Suprapubic skin (tissue), 4 donors: ENCODE data around the gene RASGEF1C. TPM values are rescaled to one million over a fixed set of nuclear protein-coding genes. Genes with fewer than 3 reads are reported as not detected.

Experiments used
- DNase-seq, 2 donors: peaks; one replicate each; pipeline ENCODE4 v3.0.0-alpha.2; 2019; ENCODE audit warnings: low spot score in 2 of 2
- H3K27ac ChIP-seq: fragments of 200-600 bp; sonication (generic); one replicate; pipeline ENCODE4 v1.5.1; 2019
- H3K27me3 ChIP-seq: fragments of 200-600 bp; sonication (generic); one replicate; pipeline ENCODE4 v1.5.1; 2019
- H3K36me3 ChIP-seq: fragments of 200-600 bp; sonication (generic); one replicate; pipeline ENCODE4 v1.5.1; 2019
- H3K4me1 ChIP-seq: fragments of 200-600 bp; sonication (generic); one replicate; pipeline ENCODE4 v1.5.1; 2019
- H3K4me3 ChIP-seq: fragments of 200-600 bp; sonication (generic); one replicate; pipeline ENCODE4 v1.5.1; 2019; ENCODE audit warnings: mild to moderate bottlenecking
- H3K9me3 ChIP-seq: fragments of 200-600 bp; sonication (generic); one replicate; pipeline ENCODE4 v1.5.1; 2019
- CTCF ChIP-seq, 2 donors: fragments of 200-600 bp in 1 of 2; fragments of 450-650 bp in 1 of 2; sonication (generic) in 1 of 2; IDR thresholded peaks; one replicate each; pipeline ENCODE4 v1.5.1; 2016 to 2019; ENCODE audit warnings: antibody characterized with exemption in 2 of 2, mild to moderate bottlenecking in 1 of 2, moderate library complexity in 1 of 2
- EP300 ChIP-seq: sonication (generic); formaldehyde crosslinking; IDR thresholded peaks from one replicate; pipeline ENCODE4 v1.6.1; 2017; ENCODE audit warnings: antibody characterized with exemption
- POLR2A ChIP-seq, 2 donors: fragments of 450-650 bp; IDR thresholded peaks; one replicate each; pipeline ENCODE4 v1.6.1; 2017; ENCODE audit warnings: antibody characterized with exemption in 2 of 2, mild to moderate bottlenecking in 2 of 2, moderate library complexity in 2 of 2
- POLR2AphosphoS5 ChIP-seq, 3 donors: sonication (generic); formaldehyde crosslinking; IDR thresholded peaks; one replicate each; pipeline ENCODE4 v1.6.1; 2017; ENCODE audit warnings: antibody characterized with exemption in 3 of 3
- WGBS: methylation state at CpG from one replicate; pipeline ENCODE4 v1.1.5; 2018; 5-methylcytosine and 5-hydroxymethylcytosine counted together
- total RNA-seq, 4 donors: library from RNA; depleted of rRNA; stranded (reverse); fragments of >200 nt; gene quantifications; one replicate each; pipeline ENCODE4 v1.1.0, GENCODE V29; 2016

RASGEF1C gene
- total RNA-seq, 4 donors from 2014 or later = 0.64 to 0.89 (median 0.81) TPM

- DNase-seq = no peak
- 64% methylated on average over 10 of the region's 19 CpGs for WGBS
These were observed 38.0 kb downstream of the RASGEF1C start for GRCh38 chr5:180170810-180171567.

GRCh38 chr5:180170106-180170809, 38.8 kb downstream of the RASGEF1C start:
- H3K4me1 ChIP-seq = peaks cover 15% of the 10 kb centered on the region
- no peak for TF ChIP-seq EP300
- no peak for TF ChIP-seq CTCF (IDR thresholded peaks at IDR 0.05)
- TF ChIP-seq POLR2A (IDR thresholded peaks at IDR 0.05) = no peak
- TF ChIP-seq POLR2AphosphoS5 (IDR thresholded peaks at IDR 0.05) = no peak
- 30% methylated on average over 18 of the region's 32 CpGs for WGBS

More at GRCh38 chr5:180170810-180171567, 38.0 kb downstream of the RASGEF1C start:
- Histone ChIP-seq H3K4me3 (no peak overlapping the region), H3K9me3 (no peaks in the 10 kb centered on the region), H3K4me1 (peaks cover 15% of the 10 kb centered on the region), H3K36me3 (no peaks in the 10 kb centered on the region), H3K27ac (peak overlapping the region; percentile 47), H3K27me3 (peaks cover 24% of the 10 kb centered on the region)
- TF ChIP-seq CTCF (IDR thresholded peaks at IDR 0.05) = no peak
- TF ChIP-seq POLR2A (IDR thresholded peaks at IDR 0.05) = no peak
- TF ChIP-seq EP300 = no peak
- no peak for TF ChIP-seq POLR2AphosphoS5 (IDR thresholded peaks at IDR 0.05)

GRCh38 chr5:180169248-180170105, 39.5 kb downstream of the RASGEF1C start:
- no peaks in the 10 kb centered on the region for H3K36me3 ChIP-seq
- WGBS = 56% methylated on average over 19 of the region's 23 CpGs
- TF ChIP-seq CTCF (IDR thresholded peaks at IDR 0.05) (no peak), POLR2A (IDR thresholded peaks at IDR 0.05) (no peak), POLR2AphosphoS5 (IDR thresholded peaks at IDR 0.05) (no peak)
- H3K4me1 ChIP-seq = peaks cover 15% of the 10 kb centered on the region
- DNase-seq = no peak
- peak overlapping the region; percentile 15 for H3K27ac ChIP-seq
- no peak overlapping the region for H3K4me3 ChIP-seq
- no peaks in the 10 kb centered on the region for H3K9me3 ChIP-seq
- H3K27me3 ChIP-seq = peaks cover 24% of the 10 kb centered on the region

More at GRCh38 chr5:180170106-180170809, 38.8 kb downstream of the RASGEF1C start:
- no peaks in the 10 kb centered on the region for H3K9me3 ChIP-seq
- no peak for DNase-seq
- H3K4me3 ChIP-seq = no peak overlapping the region
- no peaks in the 10 kb centered on the region for H3K36me3 ChIP-seq
- peak overlapping the region; percentile 47 for H3K27ac ChIP-seq
- peaks cover 24% of the 10 kb centered on the region for H3K27me3 ChIP-seq

GRCh38 chr5:180168758-180169157, 40.3 kb downstream of the RASGEF1C start:
- H3K36me3 ChIP-seq = no peaks in the 10 kb centered on the region
- TF ChIP-seq EP300 = no peak
- TF ChIP-seq POLR2AphosphoS5 (IDR thresholded peaks at IDR 0.05) = no peak
- TF ChIP-seq POLR2A (IDR thresholded peaks at IDR 0.05) = no peak
- no peak for TF ChIP-seq CTCF (IDR thresholded peaks at IDR 0.05)
- 73% methylated on average over 6 of the region's 6 CpGs for WGBS

More at GRCh38 chr5:180168758-180169157, 40.3 kb downstream of the RASGEF1C start:
- DNase-seq = no peak
- Histone ChIP-seq H3K27ac (no peak overlapping the region), H3K27me3 (peaks cover 24% of the 10 kb centered on the region), H3K9me3 (no peaks in the 10 kb centered on the region), H3K4me3 (no peak overlapping the region), H3K4me1 (peaks cover 15% of the 10 kb centered on the region)
